A549 (cell line): ENCODE data around the gene HK1.

ENCODE experiments used
- CBX2 ChIP-seq: fragments of 200-600 bp; sonication (generic); IDR thresholded peaks from 2 replicates; pipeline ENCODE4 v1.6.1; 2016; ENCODE audit warnings: low read depth, mild to moderate bottlenecking, borderline replicate concordance
- CTCF ChIP-seq: fragments of >200 bp; sonication (Bioruptor Twin); formaldehyde crosslinking; IDR thresholded peaks from 3 replicates; pipeline ENCODE4 v1.5.1; 2016
- EP300 ChIP-seq, 2 experiments: fragments of >200 bp; sonication (Bioruptor Twin); formaldehyde crosslinking; IDR thresholded peaks; 2 replicates in 1 of 2; 3 replicates in 1 of 2; pipeline ENCODE4 v1.6.1; 2016 to 2017
- ESRRA ChIP-seq: fragments of 150-350 bp; IDR thresholded peaks from 2 replicates; pipeline ENCODE4 v1.6.1; 2014; ENCODE audit warnings: mild to moderate bottlenecking, low read length, borderline replicate concordance
- MAZ ChIP-seq: fragments of 150-350 bp; IDR thresholded peaks from 2 replicates; pipeline ENCODE4 v1.6.1; 2014; ENCODE audit warnings: antibody characterized with exemption, low read depth, low read length, borderline replicate concordance
- MYC ChIP-seq: IDR thresholded peaks from 2 replicates; pipeline ENCODE4 v1.6.1; 2012; ENCODE audit warnings: mild to moderate bottlenecking, inconsistent platforms, low read length, improper control_type of control experiment, borderline replicate concordance
- POLR2A ChIP-seq: IDR thresholded peaks from 2 replicates; pipeline ENCODE4 v1.6.1; 2012; ENCODE audit warnings: mild to moderate bottlenecking, low read length
- POLR2AphosphoS2 ChIP-seq: conservative IDR thresholded peaks from 2 replicates; pipeline ENCODE4 v1.6.1; 2012; ENCODE audit warnings: low read length, improper control_type of control experiment, inconsistent platforms
- RAD21 ChIP-seq, 2 experiments: fragments of >200 bp in 1 of 2; sonication (Bioruptor Twin) in 1 of 2; formaldehyde crosslinking in 1 of 2; IDR thresholded peaks in 1 of 2; conservative IDR thresholded peaks in 1 of 2; 2 replicates in 1 of 2; 3 replicates in 1 of 2; pipeline ENCODE4 v1.6.1; 2012 to 2018; ENCODE audit warnings: inconsistent platforms in 1 of 2
- REST ChIP-seq: fragments of 200-600 bp; sonication (generic); IDR thresholded peaks from 2 replicates; pipeline ENCODE4 v1.6.1; 2016; ENCODE audit warnings: antibody characterized with exemption, mild to moderate bottlenecking, moderate library complexity

GRCh38 chr10:69372126-69372980 is 94.1 kb downstream of the HK1 start:
- no peak for TF ChIP-seq CBX2
- TF ChIP-seq ESRRA = no peak
- TF ChIP-seq POLR2AphosphoS2 = no peak
- no peak for TF ChIP-seq MAZ
- no peak for TF ChIP-seq CTCF
- no peak for TF ChIP-seq EP300 (IDR thresholded peaks at IDR 0.05)
- no peak for TF ChIP-seq MYC
- no peak for TF ChIP-seq POLR2A
- TF ChIP-seq REST = no peak
- no peak for TF ChIP-seq RAD21 (conservative IDR thresholded peaks at IDR 0.05 in 1 of 2, IDR thresholded peaks at IDR 0.05 in 1 of 2)
